Endothelial cell of umbilical vein (primary cell): ENCODE results near the gene CTSZ. TPM values are rescaled to one million over a fixed set of nuclear protein-coding genes. Genes with fewer than 3 reads are reported as not detected.

Source experiments
- BruUV-seq: library from RNA; stranded (reverse); fragments of 400-500 nt; replicated peaks from 2 replicates; lab custom pipeline; 2021; lab: Mats Ljungman, UMichigan
- CTCF ChIA-PET: fragments of 300-600, 350-600 bp; sonication (Branson Sonifier 250); formaldehyde crosslinking; loops from one replicate; lab custom pipeline; 2021; ENCODE audit warnings: antibody characterized with exemption, inconsistent platforms; lab: Charles Lee
- POLR2A ChIA-PET: fragments of 300-600, 350-600 bp; sonication (Branson Sonifier 250); formaldehyde crosslinking; loops from one replicate; lab custom pipeline; 2021; ENCODE audit warnings: antibody characterized with exemption, inconsistent platforms; lab: Charles Lee
- DNase-seq: peaks from one replicate; pipeline ENCODE4 v3.0.0-alpha.2; 2011; ENCODE audit warnings: low read depth, low spot score
- FAIRE-seq: peaks from 2 replicates; lab custom pipeline; 2011; peaks lifted over from hg19 to GRCh38; lab: Jason Lieb, UNC
- H2AFZ ChIP-seq: 2 replicates; pipeline ENCODE4 v1.6.0; 2012; ENCODE audit warnings: low read depth, low read length, control low read depth, inconsistent platforms
- H3K27ac ChIP-seq: 2 replicates; pipeline ENCODE4 v1.5.1; 2011; ENCODE audit warnings: low read depth, mild to moderate bottlenecking, control low read depth, low read length, moderate library complexity; ENCODE audit not compliant: insufficient read depth
- H3K27me3 ChIP-seq, 2 experiments: 2 replicates each; pipeline versions ENCODE4 v1.6.0 to v1.6.1; 2011; ENCODE audit warnings: low read length in 2 of 2, mixed read lengths in 1 of 2; ENCODE audit not compliant: control insufficient read depth in 2 of 2, insufficient read depth in 2 of 2
- H3K36me3 ChIP-seq, 2 experiments: 2 replicates in 1 of 2; 3 replicates in 1 of 2; pipeline ENCODE4 v1.5.1; 2011; ENCODE audit warnings: low read length in 2 of 2, mild to moderate bottlenecking in 1 of 2, moderate library complexity in 1 of 2; ENCODE audit not compliant: control insufficient read depth in 2 of 2, insufficient read depth in 2 of 2; ENCODE audit errors: extremely low read depth in 1 of 2
- H3K4me1 ChIP-seq: 3 replicates; pipeline ENCODE4 v1.5.1; 2011; ENCODE audit warnings: mild to moderate bottlenecking, low read length; ENCODE audit not compliant: control insufficient read depth, insufficient read depth; ENCODE audit errors: extremely low read depth
- H3K4me2 ChIP-seq: 2 replicates; pipeline ENCODE4 v1.6.1; 2011; ENCODE audit warnings: low read length, control low read depth, mixed read lengths; ENCODE audit not compliant: insufficient read depth
- H3K4me3 ChIP-seq, 3 experiments: fragments of 200-600 bp in 1 of 3; sonication (generic), shearing (Covaris generic) in 1 of 3; replicated peaks in 1 of 3; 2 replicates each; pipeline ENCODE4 v1.5.1; 2011 to 2016; ENCODE audit warnings: control low read depth in 3 of 3, low read length in 3 of 3, mild to moderate bottlenecking in 2 of 3, inconsistent platforms in 1 of 3, low read depth in 1 of 3, moderate library complexity in 1 of 3; ENCODE audit not compliant: insufficient read depth in 1 of 3
- H3K79me2 ChIP-seq: 2 replicates; pipeline ENCODE4 v1.6.0; 2012; ENCODE audit warnings: low read length, inconsistent platforms; ENCODE audit not compliant: control insufficient read depth, insufficient read depth
- H3K9ac ChIP-seq: replicated peaks from 2 replicates; pipeline ENCODE3; 2011; ENCODE audit warnings: low read length, control low read depth; ENCODE audit not compliant: insufficient read depth; ENCODE audit errors: extremely low read depth
- H3K9me1 ChIP-seq: replicated peaks from 3 replicates; pipeline ENCODE4 v1.6.0; 2011; ENCODE audit warnings: mild to moderate bottlenecking, low read length; ENCODE audit not compliant: control insufficient read depth, insufficient read depth; ENCODE audit errors: extremely low read depth
- H3K9me3 ChIP-seq: replicated peaks from 2 replicates; pipeline ENCODE4 v1.5.1; 2012; ENCODE audit warnings: low read length, inconsistent platforms; ENCODE audit not compliant: control insufficient read depth, insufficient read depth
- H4K20me1 ChIP-seq: replicated peaks from 2 replicates; pipeline ENCODE3; 2011; ENCODE audit warnings: mild to moderate bottlenecking, low read length; ENCODE audit not compliant: control insufficient read depth, insufficient read depth; ENCODE audit errors: extremely low read depth
- EZH2 ChIP-seq: IDR thresholded peaks from 2 replicates; pipeline ENCODE4 v1.6.1; 2012; ENCODE audit warnings: borderline replicate concordance, low read depth, mild to moderate bottlenecking, moderate library complexity, low read length, inconsistent platforms; ENCODE audit not compliant: severe bottlenecking
- FOS ChIP-seq: IDR thresholded peaks from 2 replicates; pipeline ENCODE4 v1.6.1; 2011; ENCODE audit warnings: mild to moderate bottlenecking, low read length, moderate library complexity, borderline replicate concordance; ENCODE audit not compliant: insufficient read depth
- GATA2 ChIP-seq: IDR thresholded peaks from 2 replicates; pipeline ENCODE4 v1.7.0; 2011; ENCODE audit warnings: low read depth, mild to moderate bottlenecking, moderate library complexity, mixed read lengths, low read length; ENCODE audit not compliant: insufficient read length, insufficient read depth
- JUN ChIP-seq: IDR thresholded peaks from 2 replicates; pipeline ENCODE4 v1.6.1; 2011; ENCODE audit warnings: borderline replicate concordance, low read depth; ENCODE audit not compliant: insufficient read length, insufficient read depth
- MYC ChIP-seq: IDR thresholded peaks from one replicate; pipeline ENCODE4 v1.6.1; 2011; ENCODE audit warnings: mild to moderate bottlenecking, low read depth, low read length
- POLR2A ChIP-seq: IDR thresholded peaks from 2 replicates; pipeline ENCODE4 v1.6.1; 2012; ENCODE audit warnings: low read depth, mild to moderate bottlenecking, control low read depth, low read length
- POLR2AphosphoS5 ChIP-seq: IDR thresholded peaks from 2 replicates; pipeline ENCODE4 v1.6.1; 2012; ENCODE audit warnings: low read depth, mild to moderate bottlenecking, control low read depth, low read length, moderate library complexity; ENCODE audit not compliant: insufficient read depth
- dilution Hi-C: fragments of 300-500 bp; cut with MboI; formaldehyde crosslinking; loops from one replicate; pipeline ENCODE4 v1.15.0; 2019; ENCODE audit warnings: low sequenced_read_pairs; ENCODE audit not compliant: extremely low pct_ligation_motif_present
- intact Hi-C: fragments of 100-400 bp; cut with micrococcal nuclease; formaldehyde crosslinking; loops from one replicate; pipeline ENCODE4 v1.10.0; 2022
- polyA plus RNA-seq, 4 experiments: library from polyadenylated mRNA; depleted of rRNA in 3 of 4; stranded (reverse) in 3 of 4; unstranded in 1 of 4; fragments of >200 nt; gene quantifications; 2 replicates each; pipeline versions ENCODE4 v1.2.1 to v1.2.3, GENCODE V29; 2011 to 2012; ENCODE audit warnings: missing spikeins in 1 of 4
- total RNA-seq: library from RNA; stranded (reverse); gene quantifications from 2 replicates; pipeline ENCODE4 v1.2.3, GENCODE V29; 2021
- TF ChIP-seq, protein P1 (sequence below): IDR thresholded peaks from 2 replicates; pipeline ENCODE4 v1.6.1; 2011; ENCODE audit not compliant: insufficient read depth, insufficient read length
- TF ChIP-seq, protein P2 (sequence below), 2 donors: IDR thresholded peaks; 1 replicate in 1 of 2; 2 replicates in 1 of 2; pipeline ENCODE4 v1.5.1; 2011; ENCODE audit warnings: low read length in 2 of 2, mild to moderate bottlenecking in 2 of 2, moderate library complexity in 2 of 2, control low read depth in 1 of 2, inconsistent platforms in 1 of 2, low read depth in 1 of 2; ENCODE audit not compliant: insufficient read depth in 1 of 2; ENCODE audit errors: extremely low read depth in 1 of 2

The CTSZ gene
- total and polyA plus RNA-seq, 2 donors (not counting 3 experiments of a cell fraction or from before 2014, with no cell fraction given), result 304 to 387 TPM

DNA sequence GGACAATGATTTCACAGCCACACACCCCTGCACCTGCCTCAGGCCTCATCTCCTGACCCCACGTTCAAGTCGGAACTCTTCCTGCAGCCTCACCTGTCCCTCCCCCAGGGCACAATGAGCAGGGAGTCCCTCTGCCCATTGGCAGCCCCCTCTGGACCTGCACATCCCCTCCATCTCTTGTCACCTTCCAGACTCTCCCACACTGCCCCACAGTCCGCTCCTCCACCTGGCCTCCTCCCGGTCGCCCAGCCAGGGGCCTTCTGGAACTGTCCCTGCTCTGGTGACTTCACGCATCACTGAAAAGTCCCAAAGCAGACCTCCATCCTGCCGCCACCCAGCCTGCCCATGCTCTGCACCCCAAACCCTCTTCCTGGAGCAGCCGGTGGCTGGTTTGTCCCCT is 4.7 kb downstream of the CTSZ start:
- Histone ChIP-seq H3K9me1 (no peaks in the 10 kb centered on the region), H2AFZ (no peak overlapping the region), H3K79me2 (peaks cover 42% of the 10 kb centered on the region), H3K9me3 (no peaks in the 10 kb centered on the region), H3K4me2 (no peak overlapping the region), H3K27ac (no peak overlapping the region), H3K36me3 (peaks cover 0 to 36% of the 10 kb centered on the region in 2 experiments), H3K4me3 (no peak overlapping the region), H4K20me1 (no peaks in the 10 kb centered on the region), H3K9ac (no peak overlapping the region), H3K27me3 (no peaks in the 10 kb centered on the region), H3K4me1 (peaks cover 20% of the 10 kb centered on the region)
- TF ChIP-seq, protein P1, sequence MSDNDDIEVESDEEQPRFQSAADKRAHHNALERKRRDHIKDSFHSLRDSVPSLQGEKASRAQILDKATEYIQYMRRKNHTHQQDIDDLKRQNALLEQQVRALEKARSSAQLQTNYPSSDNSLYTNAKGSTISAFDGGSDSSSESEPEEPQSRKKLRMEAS, result no peak
- TF ChIP-seq, protein P2, sequence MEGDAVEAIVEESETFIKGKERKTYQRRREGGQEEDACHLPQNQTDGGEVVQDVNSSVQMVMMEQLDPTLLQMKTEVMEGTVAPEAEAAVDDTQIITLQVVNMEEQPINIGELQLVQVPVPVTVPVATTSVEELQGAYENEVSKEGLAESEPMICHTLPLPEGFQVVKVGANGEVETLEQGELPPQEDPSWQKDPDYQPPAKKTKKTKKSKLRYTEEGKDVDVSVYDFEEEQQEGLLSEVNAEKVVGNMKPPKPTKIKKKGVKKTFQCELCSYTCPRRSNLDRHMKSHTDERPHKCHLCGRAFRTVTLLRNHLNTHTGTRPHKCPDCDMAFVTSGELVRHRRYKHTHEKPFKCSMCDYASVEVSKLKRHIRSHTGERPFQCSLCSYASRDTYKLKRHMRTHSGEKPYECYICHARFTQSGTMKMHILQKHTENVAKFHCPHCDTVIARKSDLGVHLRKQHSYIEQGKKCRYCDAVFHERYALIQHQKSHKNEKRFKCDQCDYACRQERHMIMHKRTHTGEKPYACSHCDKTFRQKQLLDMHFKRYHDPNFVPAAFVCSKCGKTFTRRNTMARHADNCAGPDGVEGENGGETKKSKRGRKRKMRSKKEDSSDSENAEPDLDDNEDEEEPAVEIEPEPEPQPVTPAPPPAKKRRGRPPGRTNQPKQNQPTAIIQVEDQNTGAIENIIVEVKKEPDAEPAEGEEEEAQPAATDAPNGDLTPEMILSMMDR (IDR thresholded peaks at IDR 0.05; ENCODE audit: extremely low read depth in 1 of 2, insufficient read depth in 1 of 2, low read depth in 1 of 2, low read length in 2 of 2), result no peak
- intact Hi-C loops, result no loop called here
- DNase-seq, result no peak
- no peak for FAIRE-seq
- dilution Hi-C loops, result no loop called here
- POLR2A ChIA-PET, result no interaction called here
- BruUV-seq, result no TSS peak
- CTCF ChIA-PET, result no interaction called here

DNA sequence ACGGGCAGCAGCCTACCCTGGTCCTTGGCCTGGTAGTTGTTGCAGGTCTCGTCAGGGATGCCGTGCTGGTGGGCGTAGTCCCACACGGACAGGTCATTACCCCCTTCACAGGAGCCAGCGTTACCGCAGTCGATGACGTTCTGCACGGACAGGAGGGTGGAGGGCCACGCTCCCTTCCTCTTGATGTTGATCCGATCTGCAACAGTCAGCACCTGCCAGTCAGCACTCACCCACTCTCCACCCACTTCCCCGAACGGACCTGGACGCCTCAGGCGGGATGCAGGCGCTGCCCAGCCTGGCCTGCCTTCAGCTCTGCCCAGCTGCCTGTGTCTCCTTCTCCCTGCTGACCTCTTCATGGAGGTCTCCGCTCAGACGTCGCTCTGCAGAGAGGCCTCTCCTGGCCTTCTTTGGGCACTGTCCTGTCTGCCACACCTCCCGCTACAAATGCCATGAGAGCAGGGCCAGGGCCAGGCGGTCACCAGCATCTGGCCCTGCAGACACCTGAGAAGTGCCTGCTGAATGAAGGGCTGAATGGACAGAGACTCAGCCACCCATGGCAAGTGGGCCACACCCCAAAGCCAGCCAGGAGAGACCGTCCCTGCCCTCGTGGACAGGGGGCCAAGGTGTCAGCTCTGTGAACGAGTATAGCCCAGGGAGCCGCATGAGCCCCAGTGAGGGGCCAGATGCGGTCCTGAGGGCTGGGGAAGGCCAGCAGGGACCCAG is 5.4 kb downstream of the CTSZ start:
- Histone ChIP-seq H3K9me1 (no peaks in the 10 kb centered on the region), H3K36me3 (peaks cover 3 to 38% of the 10 kb centered on the region in 2 experiments), H3K27ac (no peak overlapping the region), H3K9ac (no peak overlapping the region), H4K20me1 (no peaks in the 10 kb centered on the region), H3K9me3 (no peaks in the 10 kb centered on the region), H3K27me3 (no peaks in the 10 kb centered on the region), H2AFZ (no peak overlapping the region), H3K4me3 (no peak overlapping the region), H3K79me2 (peaks cover 39% of the 10 kb centered on the region), H3K4me1 (peaks cover 20% of the 10 kb centered on the region), H3K4me2 (no peak overlapping the region)
- intact Hi-C loops (no loop called here), dilution Hi-C loops (no loop called here)
- FAIRE-seq (no peak), DNase-seq (no peak)
- CTCF ChIA-PET, result no interaction called here
- BruUV-seq, result no TSS peak
- TF ChIP-seq JUN, result no peak
- TF ChIP-seq POLR2A, result no peak
- no peak for TF ChIP-seq POLR2AphosphoS5
- TF ChIP-seq MYC, result no peak
- no peak for TF ChIP-seq GATA2
- TF ChIP-seq, protein P1, result no peak
- TF ChIP-seq FOS, result no peak
- TF ChIP-seq, protein P2 (IDR thresholded peaks at IDR 0.05; ENCODE audit: extremely low read depth in 1 of 2, insufficient read depth in 1 of 2, low read depth in 1 of 2, low read length in 2 of 2), result no peak
- no peak for TF ChIP-seq EZH2
- POLR2A ChIA-PET, result no interaction called here
